ENCODE results near the gene EN1.

Gene EN1

GRCh38 chr2:118856330-118856977 lies 9.0 kb upstream of the EN1 start:
- no peak for DNase-seq (ENCODE audit: low read depth in 4 of 4, low spot score in 1 of 4)

- DNase-seq (ENCODE audit: low read depth in 4 of 4, low spot score in 1 of 4): peak; percentile 68 to 80 (median 72)
Observed at GRCh38 chr2:118855451-118856279, 8.2 kb upstream of the EN1 start.

- DNase-seq (ENCODE audit: low read depth in 4 of 4, low spot score in 1 of 4): no peak
Observed at GRCh38 chr2:118854507-118855345, 7.3 kb upstream of the EN1 start.

GRCh38 chr2:118853651-118854291 lies 6.3 kb upstream of the EN1 start:
- no peak for DNase-seq (ENCODE audit: low read depth in 4 of 4, low spot score in 1 of 4)

- no peak for DNase-seq (ENCODE audit: low read depth in 4 of 4, low spot score in 1 of 4)
Observed at GRCh38 chr2:118853129-118853640, 5.7 kb upstream of the EN1 start.

GRCh38 chr2:118852605-118853128 lies 5.2 kb upstream of the EN1 start:
- no peak for DNase-seq (ENCODE audit: low read depth in 4 of 4, low spot score in 1 of 4)

GRCh38 chr2:118851650-118852049 lies 4.2 kb upstream of the EN1 start:
- DNase-seq (ENCODE audit: low read depth in 4 of 4, low spot score in 1 of 4): no peak

- DNase-seq (ENCODE audit: low read depth in 4 of 4, low spot score in 1 of 4): no peak
Observed at GRCh38 chr2:118850901-118851415, 3.5 kb upstream of the EN1 start.

GRCh38 chr2:118850168-118850900 lies 2.9 kb upstream of the EN1 start:
- DNase-seq (ENCODE audit: low read depth in 4 of 4, low spot score in 1 of 4): no peak

- no peak for DNase-seq (ENCODE audit: low read depth in 4 of 4, low spot score in 1 of 4)
Observed at GRCh38 chr2:118849226-118850167, 2.0 kb upstream of the EN1 start.

GRCh38 chr2:118848381-118849225 lies 1.2 kb upstream of the EN1 start:
- no peak for DNase-seq (ENCODE audit: low read depth in 4 of 4, low spot score in 1 of 4)

GRCh38 chr2:118847762-118848172 lies 319 bp upstream of the EN1 start:
- no peak for DNase-seq (ENCODE audit: low read depth in 4 of 4, low spot score in 1 of 4)

- no peak for DNase-seq (ENCODE audit: low read depth in 4 of 4, low spot score in 1 of 4)
Observed at GRCh38 chr2:118846442-118846952, 951 bp downstream of the EN1 start.

- DNase-seq (ENCODE audit: low read depth in 4 of 4, low spot score in 1 of 4): no peak
Observed at GRCh38 chr2:118845522-118846441, 1.7 kb downstream of the EN1 start.

GRCh38 chr2:118845005-118845521 lies 2.4 kb downstream of the EN1 start:
- no peak for DNase-seq (ENCODE audit: low read depth in 4 of 4, low spot score in 1 of 4)

GRCh38 chr2:118844261-118845004 lies 3.0 kb downstream of the EN1 start:
- no peak for DNase-seq (ENCODE audit: low read depth in 4 of 4, low spot score in 1 of 4)
